Right lung (tissue), 5 donors: Measurements from ENCODE around the gene TSPYL6. TPM values are rescaled to one million over a fixed set of nuclear protein-coding genes. Genes with fewer than 3 reads are reported as not detected.

ENCODE experiments used
- DNase-seq, 2 donors: peaks; one replicate each; pipeline ENCODE4 v3.0.0-alpha.2; 2013
- polyA plus RNA-seq, 5 donors: library from polyadenylated mRNA; unstranded; fragments of 120-200 nt; gene quantifications; one replicate each; pipeline versions ENCODE4 v1.2.1 to v1.2.3, GENCODE V29; 2013; ENCODE audit warnings: inconsistent platforms in 1 of 5, low replicate concordance in 1 of 5; ENCODE audit not compliant: insufficient read length in 5 of 5, insufficient read depth in 1 of 5

The TSPYL6 gene
- polyA plus RNA-seq, 5 donors: 0.05 to 0.12 (median 0.09) TPM; not detected in 1

- DNase-seq: no peak
Measured at GRCh38 chr2:54206596-54206995, 49.4 kb downstream of the TSPYL6 start.

GRCh38 chr2:54204476-54204875, 51.6 kb downstream of the TSPYL6 start:
- DNase-seq: no peak

Other genes starting within 250 kb of the TSPYL6 start
- gene ACYP2, start 140.6 kb downstream of the TSPYL6 start, polyA plus RNA-seq: 10 to 100 TPM; 14.7 to 16.8 (median 15.4) TPM
- gene SPTBN1, start 200.1 kb upstream of the TSPYL6 start, polyA plus RNA-seq: 100 to 1,000 TPM; 413 to 552 (median 522) TPM